Keratinocyte (primary cell): ENCODE data around the gene VWC2. TPM values are rescaled to one million over a fixed set of nuclear protein-coding genes. Genes with fewer than 3 reads are reported as not detected.

Source experiments
- DNase-seq: peaks from one replicate; pipeline ENCODE4 v3.0.0-alpha.2; 2011; ENCODE audit warnings: low read depth, missing footprints, low spot score
- FAIRE-seq: peaks from 2 replicates; lab custom pipeline; 2011; peaks lifted over from hg19 to GRCh38; lab: Jason Lieb, UNC
- H2AFZ ChIP-seq: 2 replicates; pipeline ENCODE4 v1.6.0; 2012; ENCODE audit warnings: low read length, control low read depth, inconsistent platforms; ENCODE audit not compliant: control insufficient read depth
- H3K27ac ChIP-seq: 2 replicates; pipeline ENCODE4 v1.5.1; 2011; ENCODE audit warnings: low read length; ENCODE audit not compliant: control insufficient read depth, insufficient read depth
- H3K27me3 ChIP-seq: 3 replicates; pipeline ENCODE4 v1.6.0; 2011; ENCODE audit warnings: low read length; ENCODE audit not compliant: control insufficient read depth, insufficient read depth; ENCODE audit errors: extremely low read depth
- H3K36me3 ChIP-seq, 2 experiments: 2 replicates in 1 of 2; 3 replicates in 1 of 2; pipeline ENCODE4 v1.5.1; 2011; ENCODE audit warnings: low read length in 2 of 2, mild to moderate bottlenecking in 1 of 2; ENCODE audit not compliant: control insufficient read depth in 2 of 2, insufficient read depth in 2 of 2; ENCODE audit errors: extremely low read depth in 1 of 2
- H3K4me1 ChIP-seq: 3 replicates; pipeline ENCODE4 v1.5.1; 2011; ENCODE audit warnings: low read length; ENCODE audit not compliant: control insufficient read depth, insufficient read depth; ENCODE audit errors: extremely low read depth
- H3K4me2 ChIP-seq: 3 replicates; pipeline ENCODE4 v1.6.0; 2011; ENCODE audit warnings: low read depth, low read length; ENCODE audit not compliant: control insufficient read depth, insufficient read depth; ENCODE audit errors: extremely low read depth
- H3K4me3 ChIP-seq, 3 experiments: fragments of 200-600 bp in 1 of 3; sonication (generic) in 1 of 3; 2 replicates in 2 of 3; 3 replicates in 1 of 3; pipeline ENCODE4 v1.5.1; 2011 to 2016; ENCODE audit warnings: low read length in 3 of 3, mild to moderate bottlenecking in 3 of 3, control low read depth in 2 of 3, inconsistent platforms in 1 of 3, low read depth in 1 of 3, mixed read lengths in 1 of 3, mixed run types in 1 of 3, moderate library complexity in 1 of 3; ENCODE audit not compliant: control insufficient read depth in 2 of 3, insufficient read depth in 2 of 3; ENCODE audit errors: extremely low read depth in 1 of 3
- H3K79me2 ChIP-seq: 2 replicates; pipeline ENCODE4 v1.6.0; 2012; ENCODE audit warnings: low read length; ENCODE audit not compliant: control insufficient read depth, insufficient read depth
- H3K9ac ChIP-seq: 3 replicates; pipeline ENCODE4 v1.6.0; 2011; ENCODE audit warnings: low read length; ENCODE audit not compliant: control insufficient read depth, insufficient read depth; ENCODE audit errors: extremely low read depth
- H3K9me1 ChIP-seq: 3 replicates; pipeline ENCODE4 v1.6.0; 2011; ENCODE audit warnings: low read length; ENCODE audit not compliant: control insufficient read depth, insufficient read depth; ENCODE audit errors: extremely low read depth
- H3K9me3 ChIP-seq: 2 replicates; pipeline ENCODE4 v1.5.1; 2012; ENCODE audit warnings: low read depth, low read length; ENCODE audit not compliant: control insufficient read depth
- H4K20me1 ChIP-seq: 3 replicates; pipeline ENCODE4 v1.6.0; 2011; ENCODE audit warnings: low read length; ENCODE audit not compliant: control insufficient read depth, insufficient read depth; ENCODE audit errors: extremely low read depth
- EZH2 ChIP-seq: IDR thresholded peaks from one replicate; pipeline ENCODE4 v1.6.1; 2012; ENCODE audit warnings: inconsistent platforms, mild to moderate bottlenecking, low read length, moderate library complexity
- dilution Hi-C: fragments of 300-500 bp; cut with MboI; formaldehyde crosslinking; loops from one replicate; pipeline ENCODE4 v1.7.0; 2020; ENCODE audit warnings: low sequenced_read_pairs; ENCODE audit not compliant: extremely low pct_ligation_motif_present
- polyA plus RNA-seq, 5 experiments: library from polyadenylated mRNA; depleted of rRNA in 3 of 5; stranded (reverse) in 3 of 5; stranded (forward) in 1 of 5; unstranded in 1 of 5; fragments of >200 nt; gene quantifications; 1 replicate in 1 of 5; 2 replicates in 3 of 5; 3 replicates in 1 of 5; pipeline versions ENCODE4 v1.2.1 to v1.2.3, GENCODE V29; 2011 to 2012; ENCODE audit warnings: missing spikeins in 2 of 5, low read depth in 1 of 5, low replicate concordance in 1 of 5
- TF ChIP-seq, protein P1 (sequence below), 3 experiments: IDR thresholded peaks in 1 of 3; conservative IDR thresholded peaks in 1 of 3; optimal IDR thresholded peaks in 1 of 3; 2 replicates in 2 of 3; 3 replicates in 1 of 3; pipeline versions ENCODE3 to v1.5.1; 2011; ENCODE audit warnings: low read length in 3 of 3, mild to moderate bottlenecking in 3 of 3, moderate library complexity in 2 of 3, control low read depth in 1 of 3, inconsistent platforms in 1 of 3; ENCODE audit not compliant: insufficient read depth in 2 of 3; ENCODE audit errors: extremely low read depth in 1 of 3

The VWC2 gene
- polyA plus RNA-seq, 1 donor (not counting 4 experiments of a cell fraction or from before 2014, with no cell fraction given), result not detected

DNA sequence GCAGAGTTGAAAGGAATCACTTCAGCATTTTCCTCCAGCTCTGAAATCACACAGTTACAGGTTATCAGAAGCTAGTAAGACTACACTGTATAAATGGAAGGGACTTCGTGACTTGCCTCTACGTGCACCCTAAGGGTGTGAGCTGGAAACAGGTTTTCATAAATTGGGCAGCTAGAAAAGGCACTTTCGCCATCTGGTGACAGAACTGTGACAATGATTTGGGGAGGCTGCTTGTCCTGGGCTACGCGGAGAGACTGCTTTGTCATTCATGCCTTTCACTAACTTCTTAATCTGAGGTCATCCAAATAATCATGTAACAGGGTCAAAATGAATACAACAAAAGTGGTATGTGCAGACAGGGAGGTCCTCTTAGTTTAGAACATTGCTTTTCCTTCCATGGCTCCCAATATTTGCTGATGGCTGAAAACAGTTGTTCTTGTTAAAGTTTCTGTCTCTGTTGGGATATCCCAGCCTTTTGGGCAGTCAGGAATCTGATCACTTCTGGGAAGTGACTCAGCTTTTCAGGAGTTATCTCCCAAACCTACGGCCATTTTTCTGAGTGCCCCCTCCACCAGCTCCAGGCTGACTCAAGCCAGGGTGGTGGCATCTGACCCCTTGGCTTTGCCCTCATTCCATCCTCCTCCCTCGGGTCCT lies 17.8 kb downstream of the VWC2 start:
- Histone ChIP-seq H3K27me3 (no peaks in the 10 kb centered on the region), H3K9me3 (no peaks in the 10 kb centered on the region), H4K20me1 (no peaks in the 10 kb centered on the region), H3K79me2 (no peaks in the 10 kb centered on the region), H3K4me3 (no peak overlapping the region), H3K9ac (no peak overlapping the region), H3K36me3 (no peaks in the 10 kb centered on the region), H3K4me2 (no peak overlapping the region), H3K27ac (no peak overlapping the region), H2AFZ (no peak overlapping the region), H3K4me1 (no peaks in the 10 kb centered on the region), H3K9me1 (no peaks in the 10 kb centered on the region)
- DNase-seq, result no peak
- FAIRE-seq, result no peak
- TF ChIP-seq EZH2, result no peak
- TF ChIP-seq, protein P1, sequence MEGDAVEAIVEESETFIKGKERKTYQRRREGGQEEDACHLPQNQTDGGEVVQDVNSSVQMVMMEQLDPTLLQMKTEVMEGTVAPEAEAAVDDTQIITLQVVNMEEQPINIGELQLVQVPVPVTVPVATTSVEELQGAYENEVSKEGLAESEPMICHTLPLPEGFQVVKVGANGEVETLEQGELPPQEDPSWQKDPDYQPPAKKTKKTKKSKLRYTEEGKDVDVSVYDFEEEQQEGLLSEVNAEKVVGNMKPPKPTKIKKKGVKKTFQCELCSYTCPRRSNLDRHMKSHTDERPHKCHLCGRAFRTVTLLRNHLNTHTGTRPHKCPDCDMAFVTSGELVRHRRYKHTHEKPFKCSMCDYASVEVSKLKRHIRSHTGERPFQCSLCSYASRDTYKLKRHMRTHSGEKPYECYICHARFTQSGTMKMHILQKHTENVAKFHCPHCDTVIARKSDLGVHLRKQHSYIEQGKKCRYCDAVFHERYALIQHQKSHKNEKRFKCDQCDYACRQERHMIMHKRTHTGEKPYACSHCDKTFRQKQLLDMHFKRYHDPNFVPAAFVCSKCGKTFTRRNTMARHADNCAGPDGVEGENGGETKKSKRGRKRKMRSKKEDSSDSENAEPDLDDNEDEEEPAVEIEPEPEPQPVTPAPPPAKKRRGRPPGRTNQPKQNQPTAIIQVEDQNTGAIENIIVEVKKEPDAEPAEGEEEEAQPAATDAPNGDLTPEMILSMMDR (optimal IDR thresholded peaks at IDR 0.05 in 1 of 3, IDR thresholded peaks at IDR 0.05 in 1 of 3, conservative IDR thresholded peaks at IDR 0.05 in 1 of 3; ENCODE audit: extremely low read depth in 1 of 3, insufficient read depth in 2 of 3, low read length in 3 of 3), result peak in 2 of 3 experiments; percentile 37 to 58
- dilution Hi-C loops, result no loop called here

DNA sequence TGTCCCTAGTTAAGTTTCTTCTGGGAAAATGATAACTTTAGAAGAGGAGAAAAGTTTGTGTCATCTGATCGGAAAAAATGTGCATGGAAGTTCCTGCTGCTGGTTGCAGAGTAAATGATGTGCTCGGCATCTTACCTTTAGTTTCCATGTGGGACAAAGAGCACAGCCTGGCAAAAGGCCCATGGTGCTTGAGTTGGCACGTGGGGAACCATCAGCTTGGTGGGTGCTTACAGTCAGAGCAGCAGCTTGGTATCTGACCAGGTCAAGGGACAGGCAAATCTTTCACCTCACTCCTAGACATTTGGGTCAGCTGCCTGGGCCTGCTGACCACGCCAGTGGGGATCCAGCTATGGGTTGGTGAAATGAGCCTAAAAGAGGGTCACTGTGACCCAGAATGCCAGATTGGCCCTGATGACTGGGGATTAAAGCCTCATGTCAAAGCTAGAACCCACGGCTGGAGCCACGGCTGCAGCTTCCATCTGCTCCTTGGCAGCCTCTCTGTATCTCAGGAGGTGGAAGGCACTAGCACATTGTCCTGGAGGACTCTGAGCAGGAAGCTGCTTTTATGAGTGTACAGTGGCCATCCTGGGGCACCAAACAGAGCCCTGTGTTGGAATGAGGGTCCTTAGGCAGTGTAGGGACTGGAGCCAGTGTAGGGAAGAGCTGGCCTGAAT lies 24.7 kb downstream of the VWC2 start:
- Histone ChIP-seq H3K79me2 (no peaks in the 10 kb centered on the region), H3K4me3 (no peak overlapping the region), H4K20me1 (no peaks in the 10 kb centered on the region), H3K9me1 (no peaks in the 10 kb centered on the region), H3K9ac (no peak overlapping the region), H3K36me3 (no peaks in the 10 kb centered on the region), H3K27ac (no peak overlapping the region), H3K9me3 (no peaks in the 10 kb centered on the region), H3K4me1 (no peaks in the 10 kb centered on the region), H2AFZ (no peak overlapping the region), H3K27me3 (no peaks in the 10 kb centered on the region), H3K4me2 (no peak overlapping the region)
- DNase-seq (no peak), FAIRE-seq (no peak)
- TF ChIP-seq, protein P1 (optimal IDR thresholded peaks at IDR 0.05 in 1 of 3, IDR thresholded peaks at IDR 0.05 in 1 of 3, conservative IDR thresholded peaks at IDR 0.05 in 1 of 3; ENCODE audit: extremely low read depth in 1 of 3, insufficient read depth in 2 of 3, low read length in 3 of 3), result no peak
- no peak for TF ChIP-seq EZH2
- dilution Hi-C loops, result no loop called here
